ENCODE data around the gene TUBA3D.
"Not testable (repeated sequence)": the region's sequence is repeated elsewhere in the genome, so short reads cannot be mapped to it uniquely, and the experiment has no call there.

The TUBA3D gene

GRCh38 chr2:131484906-131485460 is 9.1 kb downstream of the TUBA3D start:
- DNase-seq = not testable (repeated sequence)

DNA sequence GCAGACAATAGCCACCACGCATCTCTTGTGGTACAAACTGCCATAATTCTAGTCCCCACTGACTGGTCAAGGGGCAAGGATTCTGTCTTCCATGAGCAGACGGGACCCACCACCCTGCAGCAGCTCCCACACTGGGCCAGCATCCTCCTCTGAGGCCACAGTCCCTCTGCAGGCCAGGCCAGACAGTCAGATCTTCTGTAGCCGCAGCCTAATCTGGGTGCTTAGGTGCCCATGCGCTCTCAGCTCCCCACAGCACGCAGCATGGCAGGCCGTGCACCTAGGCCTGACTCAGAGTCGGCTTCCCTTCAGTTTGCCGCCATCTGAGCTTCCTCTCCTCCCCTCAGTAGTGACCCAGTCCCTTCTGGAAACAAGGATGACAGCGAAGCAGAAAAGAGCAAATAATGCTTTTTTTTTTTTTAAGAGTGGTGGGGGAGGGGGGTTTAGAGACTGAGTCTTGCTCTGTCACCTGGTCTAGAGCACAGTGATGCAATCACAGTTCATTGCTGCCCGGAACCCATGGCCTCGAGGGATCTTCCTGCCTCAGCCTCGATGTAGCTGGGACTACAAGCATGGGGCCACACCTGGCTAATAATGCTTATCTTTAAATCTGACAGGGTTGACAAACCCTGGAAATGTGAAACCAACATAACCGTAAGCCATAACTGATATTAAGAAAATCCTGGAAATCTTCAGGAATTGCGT is 10.4 kb downstream of the TUBA3D start:
- not testable (repeated sequence) for DNase-seq

- no peak for DNase-seq
Observed at GRCh38 chr2:131488306-131489205, 12.6 kb downstream of the TUBA3D start.

DNA sequence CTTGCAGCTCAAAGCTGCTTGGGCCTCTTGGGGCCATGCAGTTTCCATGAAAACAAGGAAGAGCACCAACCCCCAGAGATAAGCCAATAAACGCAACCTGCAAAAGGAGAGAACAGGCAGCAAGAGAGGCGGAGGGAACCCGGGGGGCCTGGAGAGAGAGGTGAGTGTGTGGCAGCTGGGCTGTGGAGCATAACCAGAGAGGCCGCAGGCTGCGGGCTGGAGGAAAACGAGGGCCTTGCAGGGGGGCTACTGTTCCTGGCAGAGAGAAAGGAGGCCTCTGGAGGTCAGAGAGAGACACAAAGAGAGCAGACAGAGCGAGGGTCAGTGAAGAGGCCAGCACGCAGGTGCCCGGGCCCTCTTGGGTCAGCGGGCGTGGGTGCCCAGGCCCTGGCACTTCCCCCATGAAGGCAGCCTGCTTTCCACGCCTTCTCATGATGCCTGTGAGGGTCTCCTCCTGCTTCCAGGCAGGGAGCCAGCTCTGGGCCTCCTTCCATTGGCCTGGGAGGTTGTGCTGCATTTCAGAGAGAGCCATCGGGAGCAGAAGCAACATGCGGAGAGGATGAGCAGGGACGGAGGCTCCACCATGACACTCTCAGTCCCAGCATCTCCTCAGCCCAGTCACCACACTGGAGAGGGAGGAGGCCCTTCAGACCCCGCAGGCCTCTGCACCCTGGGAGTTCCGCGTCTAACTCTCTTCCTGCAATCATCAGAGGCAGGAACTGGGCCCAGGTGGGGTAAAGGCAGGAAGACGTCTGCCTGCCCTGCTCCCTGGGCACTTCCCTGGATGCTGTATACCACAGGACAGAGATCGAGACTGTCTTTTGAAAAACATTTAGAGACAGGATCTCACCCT is 14.9 kb downstream of the TUBA3D start:
- peak; percentile 44 for DNase-seq

- DNase-seq = peak; percentile 32
Observed at GRCh38 chr2:131491469-131491836, 15.5 kb downstream of the TUBA3D start.

DNA sequence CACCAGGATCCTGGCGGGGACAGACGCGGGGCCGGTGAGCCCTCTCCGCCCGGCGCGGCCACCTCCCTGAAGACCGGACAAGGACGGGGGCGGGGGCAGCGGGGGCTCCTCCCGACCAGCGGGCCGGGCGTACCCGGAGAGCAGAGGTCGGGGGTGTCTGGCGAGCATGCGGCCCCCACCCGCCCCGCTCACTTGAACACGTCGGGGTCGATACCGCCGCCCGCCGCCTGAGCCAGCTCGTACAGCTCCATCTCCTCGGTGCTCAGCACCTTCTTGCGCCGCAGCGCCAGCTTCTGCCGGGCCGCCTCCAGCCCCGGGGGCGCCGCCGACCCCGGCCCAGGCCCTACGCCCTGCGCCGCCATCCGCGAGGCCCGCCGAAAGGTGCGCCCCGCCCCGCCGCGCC is 16.1 kb downstream of the TUBA3D start, which contains the start of gene MZT2A:
Gene MZT2A, minus strand, starts transcription at position 383 of the 403 bp plus-strand sequence. Its CDS starts 21 bp downstream, at position 362.
- DNase-seq = not testable (repeated sequence)

DNA sequence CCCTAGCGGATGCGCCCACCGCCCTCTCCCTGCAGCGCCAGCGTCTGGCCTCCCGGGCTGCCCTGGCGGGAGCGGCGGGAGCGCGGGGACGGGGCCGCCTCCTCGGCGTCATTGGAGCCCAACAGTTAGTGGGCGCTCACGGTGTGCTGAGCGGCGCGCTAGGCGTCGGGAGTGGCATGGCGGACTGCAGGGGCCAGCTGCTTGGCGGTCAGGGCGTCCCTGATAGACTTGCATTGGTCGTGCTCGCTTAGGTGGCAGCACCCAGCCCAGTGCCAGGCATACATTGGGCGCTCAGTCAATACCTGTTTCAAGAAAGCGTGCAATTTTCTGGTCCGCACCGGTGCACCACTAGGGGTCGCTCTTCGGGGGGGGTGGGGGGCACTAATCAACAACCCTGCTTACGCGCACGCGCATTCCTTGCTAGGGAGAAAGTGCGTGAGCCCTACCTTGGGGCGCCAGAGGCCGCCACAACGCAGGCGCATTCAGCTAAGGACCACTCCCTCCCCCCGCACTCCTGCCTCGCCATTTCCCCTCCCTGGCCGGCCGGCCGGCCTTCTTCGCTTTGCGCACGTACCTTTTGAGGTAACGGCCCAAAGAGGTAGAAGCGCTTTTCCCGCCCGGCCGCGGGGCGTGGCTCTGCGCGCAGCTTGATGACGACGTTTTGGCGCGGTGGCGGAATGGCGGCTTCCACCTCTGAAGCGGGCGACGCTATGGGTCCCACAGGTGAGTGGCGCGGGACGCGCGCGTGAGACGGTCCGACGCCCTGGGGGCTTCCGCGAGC is 16.7 kb downstream of the TUBA3D start:
- DNase-seq = peak; percentile 96

DNA sequence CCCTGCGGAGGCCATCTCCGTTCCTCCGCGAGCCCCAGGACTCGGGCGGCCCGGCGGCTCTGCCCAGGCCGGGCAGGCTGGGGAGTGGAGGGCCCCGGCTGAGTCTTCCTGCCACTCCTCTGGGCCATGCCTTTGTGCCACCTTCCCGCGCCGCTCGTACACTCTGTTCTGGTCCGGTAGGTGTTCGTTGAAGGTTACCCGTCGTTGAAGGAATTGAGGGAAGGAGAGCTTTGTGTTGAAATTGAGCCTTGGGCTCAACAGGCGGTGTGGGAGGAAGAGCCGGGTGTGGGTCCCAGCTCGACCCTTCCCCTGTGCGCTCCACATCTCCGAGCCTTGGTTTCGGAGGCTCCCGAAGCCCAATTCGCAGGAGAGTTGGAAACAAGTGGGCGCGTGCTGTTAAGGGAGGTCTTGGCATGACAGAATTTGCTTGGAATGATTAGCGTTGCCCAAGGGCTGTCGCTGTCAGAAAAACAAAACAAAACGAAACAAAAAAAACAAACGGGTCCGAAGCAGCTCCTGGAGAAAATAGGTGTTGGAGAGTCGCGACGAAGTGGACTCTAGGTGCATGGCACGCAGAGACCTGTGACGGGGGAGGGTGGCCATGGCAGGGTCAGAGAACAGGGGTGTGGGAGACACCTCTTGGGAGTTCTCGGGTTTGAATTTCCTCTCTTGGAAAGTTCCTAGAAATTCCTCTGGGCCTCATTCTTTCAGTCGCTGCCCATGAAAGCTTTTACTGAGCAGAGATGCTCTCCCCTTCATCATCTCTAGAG is 17.5 kb downstream of the TUBA3D start:
- DNase-seq = no peak

- DNase-seq = not testable (repeated sequence)
Observed at GRCh38 chr2:131495506-131495905, 19.6 kb downstream of the TUBA3D start.

- DNase-seq = peak; percentile 45
Observed at GRCh38 chr2:131498321-131498973, 22.5 kb downstream of the TUBA3D start.

DNA sequence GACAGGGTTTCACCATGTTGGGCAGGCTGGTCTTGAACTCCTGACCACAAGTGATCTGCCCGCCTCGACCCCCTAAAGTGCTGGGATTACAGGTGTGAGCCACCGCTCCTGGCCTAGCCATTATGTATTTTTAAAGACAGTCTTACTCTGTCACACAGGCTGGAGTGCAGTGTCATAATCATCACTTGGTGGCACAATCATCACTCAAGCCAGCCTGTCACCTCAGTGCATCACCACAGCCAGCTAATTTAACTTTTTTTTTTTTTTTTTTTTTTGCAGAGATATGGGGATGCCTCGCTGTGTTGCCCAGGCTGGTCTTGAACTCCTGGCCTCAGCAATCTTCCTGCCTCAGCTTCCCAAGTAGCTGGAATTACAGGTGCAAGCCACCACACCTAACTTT is 27.7 kb downstream of the TUBA3D start:
- DNase-seq = not testable (repeated sequence)

- DNase-seq = not testable (repeated sequence)
Observed at GRCh38 chr2:131504082-131504750, 28.3 kb downstream of the TUBA3D start.

GRCh38 chr2:131509615-131510014 is 33.7 kb downstream of the TUBA3D start:
- DNase-seq = no peak

- not testable (repeated sequence) for DNase-seq
Observed at GRCh38 chr2:131511291-131511968, 35.5 kb downstream of the TUBA3D start.

DNA sequence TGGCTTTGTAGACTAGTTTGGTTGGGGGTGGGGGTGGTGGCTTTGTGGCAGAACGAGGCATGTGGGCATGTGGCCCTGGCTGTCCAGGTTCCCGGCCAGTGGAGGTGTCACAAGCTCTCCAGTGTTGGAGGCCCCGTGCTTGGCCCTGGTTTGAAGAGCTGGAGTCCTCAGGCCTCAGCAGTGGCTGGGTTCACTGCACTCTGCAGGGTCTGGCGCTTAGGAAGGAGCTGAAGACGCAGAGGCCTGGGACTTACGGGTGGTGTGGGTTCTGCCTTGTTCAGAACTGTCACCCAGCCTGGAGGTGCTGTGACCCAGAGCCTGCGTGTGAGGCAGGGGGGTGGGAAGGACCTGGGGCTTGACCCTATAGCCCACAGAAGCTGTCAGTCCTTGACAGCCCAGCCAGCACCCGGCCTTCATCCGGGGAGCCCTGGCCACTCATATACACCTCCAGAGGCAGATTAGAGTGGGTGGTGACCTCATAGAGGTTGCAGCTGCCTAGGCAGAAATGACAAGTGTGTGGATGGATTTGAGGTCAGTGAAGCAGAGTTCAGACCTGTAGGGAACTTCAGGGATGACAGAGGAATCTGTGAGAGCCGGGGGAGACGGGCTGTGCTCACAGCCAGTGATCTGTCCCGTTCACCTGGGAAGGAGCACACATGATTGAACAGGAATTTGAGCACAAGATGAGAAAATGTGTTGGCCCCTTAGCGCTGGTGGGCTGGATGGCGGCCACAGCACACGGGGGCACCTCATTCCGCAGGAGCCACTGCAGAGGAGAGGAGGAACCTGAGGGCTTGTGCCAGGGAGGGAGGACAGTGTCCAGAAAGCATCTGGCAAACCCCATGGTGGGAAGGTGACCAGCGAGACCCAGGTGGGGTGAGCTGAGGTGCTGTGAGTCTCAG is 36.3 kb downstream of the TUBA3D start:
- not testable (repeated sequence) for DNase-seq

GRCh38 chr2:131514408-131515166 is 38.7 kb downstream of the TUBA3D start:
- DNase-seq = not testable (repeated sequence)

- not testable (repeated sequence) for DNase-seq
Observed at GRCh38 chr2:131515235-131515634, 39.3 kb downstream of the TUBA3D start.

Measured in activated CD4-positive, alpha-beta T cell treated with anti-CD3 and anti-CD28 coated beads for 48 hours (primary cell).